ENCODE results near the gene OR51B6.

- TF ChIP-seq CTCF (tag by site-specific recombination; IDR thresholded peaks at IDR 0.05): no peak
- TF ChIP-seq ZNF175 (tag by site-specific recombination; IDR thresholded peaks at IDR 0.05): no peak
- TF ChIP-seq ZNF558 (tag by site-specific recombination; IDR thresholded peaks at IDR 0.05): no peak
- TF ChIP-seq ZNF174 (tag by site-specific recombination; IDR thresholded peaks at IDR 0.05): no peak
- no peak for TF ChIP-seq ZNF394 (tag by site-specific recombination; IDR thresholded peaks at IDR 0.05; ENCODE audit: borderline replicate concordance)
- no peak for TF ChIP-seq SP2 (tag by site-specific recombination; IDR thresholded peaks at IDR 0.05)
- TF ChIP-seq YY2 (tag by site-specific recombination; IDR thresholded peaks at IDR 0.05): no peak
- TF ChIP-seq PRDM1 (tag by site-specific recombination; IDR thresholded peaks at IDR 0.05): no peak
- TF ChIP-seq SP3 (tag by site-specific recombination; IDR thresholded peaks at IDR 0.05): no peak
- TF ChIP-seq, protein P1, sequence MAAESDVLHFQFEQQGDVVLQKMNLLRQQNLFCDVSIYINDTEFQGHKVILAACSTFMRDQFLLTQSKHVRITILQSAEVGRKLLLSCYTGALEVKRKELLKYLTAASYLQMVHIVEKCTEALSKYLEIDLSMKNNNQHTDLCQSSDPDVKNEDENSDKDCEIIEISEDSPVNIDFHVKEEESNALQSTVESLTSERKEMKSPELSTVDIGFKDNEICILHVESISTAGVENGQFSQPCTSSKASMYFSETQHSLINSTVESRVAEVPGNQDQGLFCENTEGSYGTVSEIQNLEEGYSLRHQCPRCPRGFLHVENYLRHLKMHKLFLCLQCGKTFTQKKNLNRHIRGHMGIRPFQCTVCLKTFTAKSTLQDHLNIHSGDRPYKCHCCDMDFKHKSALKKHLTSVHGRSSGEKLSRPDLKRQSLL (tag by site-specific recombination; IDR thresholded peaks at IDR 0.05): no peak
- no peak for TF ChIP-seq ZNF121 (tag by site-specific recombination; IDR thresholded peaks at IDR 0.05)
- TF ChIP-seq ZNF274 (IDR thresholded peaks at IDR 0.05; ENCODE audit: low read length): no peak
- TF ChIP-seq ZNF274 (tag by site-specific recombination; IDR thresholded peaks at IDR 0.05; ENCODE audit: borderline replicate concordance): no peak
- no peak for TF ChIP-seq YY1 (tag by site-specific recombination; IDR thresholded peaks at IDR 0.05)
- TF ChIP-seq ZBTB1 (tag by site-specific recombination; IDR thresholded peaks at IDR 0.05): no peak
These were observed 43.9 kb upstream of the OR51B6 start for GRCh38 chr11:5307256-5308019.
